Measurements from ENCODE around the gene KLHL21. TPM values are rescaled to one million over a fixed set of nuclear protein-coding genes. Genes with fewer than 3 reads are reported as not detected.

KLHL21 gene
- total RNA-seq, 3 donors from 2014 or later, result 49.5 to 54.9 (median 51.4) TPM

DNA sequence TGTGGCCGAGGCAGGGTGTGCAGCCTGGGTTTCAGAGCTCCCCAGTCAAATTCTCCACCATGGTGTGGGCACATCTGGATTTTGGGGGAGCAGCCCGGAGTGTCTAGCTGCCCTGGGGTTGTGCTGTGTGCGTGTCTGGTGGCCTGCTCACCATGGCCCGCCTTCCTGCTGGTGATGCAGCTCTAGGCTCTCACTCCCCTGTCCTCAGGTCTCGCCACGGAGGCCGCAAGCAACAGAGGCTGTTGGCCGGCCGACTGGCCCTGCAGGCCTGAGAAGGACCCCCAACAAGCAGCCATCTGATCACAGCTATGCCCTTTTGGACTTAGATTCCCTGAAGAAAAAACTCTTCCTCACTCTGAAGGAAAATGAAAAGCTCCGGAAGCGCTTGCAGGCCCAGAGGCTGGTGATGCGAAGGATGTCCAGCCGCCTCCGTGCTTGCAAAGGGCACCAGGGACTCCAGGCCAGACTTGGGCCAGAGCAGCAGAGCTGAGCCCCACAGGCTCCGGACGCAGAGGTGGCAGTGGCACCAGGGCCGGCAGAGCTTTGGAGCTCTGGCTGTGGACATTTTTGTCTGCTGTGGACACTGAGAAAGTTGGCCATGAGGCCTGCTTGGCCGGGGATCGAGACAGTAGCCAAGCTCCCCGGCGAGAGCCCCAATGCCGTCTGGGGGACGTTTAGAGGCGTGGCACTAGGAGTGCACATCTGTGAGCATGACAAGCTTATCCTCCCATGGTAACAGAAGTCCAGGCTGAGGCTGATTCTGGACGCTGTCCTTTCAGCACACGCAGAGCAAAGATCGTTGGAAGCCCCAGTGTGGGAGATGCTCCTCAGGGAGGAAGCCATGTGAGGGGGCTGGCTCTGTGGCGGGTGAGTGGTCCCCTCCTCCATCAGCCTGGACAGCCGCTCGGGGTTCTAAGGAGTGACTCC lies 30.2 kb upstream of the KLHL21 start:
- Mint-ChIP-seq H3K4me1 (ENCODE audit: low read depth) (peaks cover 3% of the 10 kb centered on the region), H3K27me3 (ENCODE audit: low read depth) (no peaks in the 10 kb centered on the region), H3K4me3 (no peak overlapping the region), H3K36me3 (ENCODE audit: insufficient read depth) (peaks cover 18% of the 10 kb centered on the region), H3K9me3 (no peaks in the 10 kb centered on the region)
- no peak for DNase-seq
- ATAC-seq, result no peak

DNA sequence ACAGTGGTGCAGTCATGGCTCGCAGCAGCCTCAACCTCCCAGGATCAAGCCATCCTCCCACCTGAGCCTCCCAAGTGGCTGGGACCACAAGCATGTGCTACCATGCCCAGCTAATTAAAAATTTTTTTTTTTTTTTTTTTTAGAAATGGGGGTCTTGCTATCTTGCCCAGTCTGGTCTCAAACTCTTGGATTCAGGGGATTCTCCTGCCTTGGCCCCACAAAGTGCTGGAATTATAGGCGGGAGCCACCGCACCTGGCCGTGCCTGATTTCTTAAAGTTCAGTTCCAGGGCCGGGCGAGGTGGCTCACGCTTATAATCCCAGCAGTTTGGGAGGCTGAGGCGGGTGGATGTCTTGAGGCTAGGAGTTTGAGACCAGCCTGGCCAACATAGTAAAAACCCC lies 28.4 kb upstream of the KLHL21 start:
- no peaks in the 10 kb centered on the region for H3K27me3 Mint-ChIP-seq (ENCODE audit: low read depth)
- ATAC-seq (no peak), DNase-seq (no peak)
- no peaks in the 10 kb centered on the region for H3K9me3 Mint-ChIP-seq
- H3K36me3 Mint-ChIP-seq (ENCODE audit: insufficient read depth), result peaks cover 19% of the 10 kb centered on the region
- no peak overlapping the region for H3K4me3 Mint-ChIP-seq
- peaks cover 19% of the 10 kb centered on the region for H3K4me1 Mint-ChIP-seq (ENCODE audit: low read depth)

DNA sequence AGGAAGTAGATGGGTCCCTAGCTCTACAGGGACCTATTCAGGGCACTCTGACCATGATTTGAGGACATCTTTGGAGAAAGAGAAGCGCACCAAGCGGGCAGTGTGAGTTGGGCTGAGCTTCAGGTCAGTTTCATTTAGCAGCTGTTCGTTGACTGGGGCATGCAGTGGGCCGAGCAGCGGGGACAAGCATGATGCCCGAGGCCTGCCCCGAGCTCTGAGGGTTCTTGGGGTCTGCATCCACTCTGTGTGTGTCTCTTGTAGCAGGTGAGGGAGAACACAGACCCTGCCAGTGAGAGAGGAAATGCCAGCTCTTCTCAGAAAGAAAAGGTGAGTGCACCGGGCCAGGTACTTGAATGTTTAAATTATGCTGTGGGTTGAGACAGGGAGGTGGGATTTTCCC lies 27.4 kb upstream of the KLHL21 start:
- Mint-ChIP-seq H3K27me3 (ENCODE audit: low read depth) (no peaks in the 10 kb centered on the region), H3K4me1 (ENCODE audit: low read depth) (peaks cover 22% of the 10 kb centered on the region), H3K4me3 (no peak overlapping the region), H3K36me3 (ENCODE audit: insufficient read depth) (peaks cover 15% of the 10 kb centered on the region), H3K9me3 (no peaks in the 10 kb centered on the region)
- DNase-seq (no peak), ATAC-seq (no peak)

DNA sequence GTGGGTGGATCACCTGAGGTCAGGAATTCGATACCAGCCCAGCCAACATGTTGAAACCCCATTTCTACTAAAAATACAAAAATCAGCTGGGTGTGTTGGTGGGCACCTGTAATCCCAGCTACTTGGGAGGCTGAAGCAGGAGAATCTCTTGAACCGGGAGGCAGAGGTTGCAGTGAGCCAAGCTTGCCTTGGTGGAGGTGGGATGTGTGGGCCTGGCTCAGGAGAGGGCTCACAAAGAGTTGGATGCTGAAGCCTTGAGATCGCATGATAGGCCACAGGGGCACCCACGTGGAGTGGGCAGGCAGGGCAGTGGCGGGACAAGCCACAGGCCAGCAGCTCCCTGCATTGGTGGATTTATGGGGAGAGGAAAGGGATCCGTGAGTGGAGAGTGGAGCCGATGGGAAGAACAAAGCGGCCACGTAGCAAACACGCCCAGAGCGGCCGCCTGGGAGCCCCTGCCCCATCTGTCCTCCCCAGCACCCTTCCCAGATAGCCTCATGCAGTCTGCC lies 26.4 kb upstream of the KLHL21 start:
- DNase-seq (no peak), ATAC-seq (no peak)
- no peaks in the 10 kb centered on the region for H3K9me3 Mint-ChIP-seq
- no peak overlapping the region for H3K4me3 Mint-ChIP-seq
- peaks cover 25% of the 10 kb centered on the region for H3K4me1 Mint-ChIP-seq (ENCODE audit: low read depth)
- peaks cover 15% of the 10 kb centered on the region for H3K36me3 Mint-ChIP-seq (ENCODE audit: insufficient read depth)
- no peaks in the 10 kb centered on the region for H3K27me3 Mint-ChIP-seq (ENCODE audit: low read depth)

DNA sequence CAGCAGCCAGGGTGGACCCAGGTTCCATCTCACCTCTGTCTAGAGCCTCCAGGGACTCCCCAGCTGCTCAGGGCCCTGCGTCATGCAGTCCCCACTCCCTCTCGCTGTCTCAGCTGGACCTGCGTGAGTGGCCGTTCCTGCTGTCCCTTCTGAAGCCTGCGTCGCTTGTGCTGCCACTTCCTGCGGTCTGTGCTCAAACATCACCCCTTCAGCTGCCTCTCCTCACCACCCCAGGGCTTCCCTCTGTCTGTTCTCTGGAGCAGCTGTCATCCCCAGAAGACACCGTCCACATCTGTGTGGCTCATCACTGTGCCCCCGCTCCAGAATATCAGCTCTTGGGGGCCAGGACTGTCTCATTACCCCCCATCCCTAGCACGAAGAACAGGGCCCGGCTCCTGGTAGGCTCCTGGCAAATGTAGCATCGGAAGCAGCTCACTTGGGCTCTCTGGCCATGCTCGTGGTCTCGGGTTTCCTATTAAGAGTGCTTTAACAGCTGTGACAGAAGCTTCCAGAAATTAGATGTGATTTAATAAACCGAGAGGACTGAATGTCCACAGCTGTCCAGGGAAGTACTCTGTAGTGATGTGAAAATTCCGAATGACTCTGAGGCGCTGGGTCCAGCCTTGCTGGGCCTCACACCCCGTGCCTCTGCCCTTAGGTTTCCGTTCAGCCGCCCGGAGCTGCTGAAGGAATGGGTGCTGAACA lies 25.3 kb upstream of the KLHL21 start:
- ATAC-seq (no peak), DNase-seq (no peak)
- Mint-ChIP-seq H3K27me3 (ENCODE audit: low read depth) (no peaks in the 10 kb centered on the region), H3K9me3 (no peaks in the 10 kb centered on the region), H3K36me3 (ENCODE audit: insufficient read depth) (peaks cover 13% of the 10 kb centered on the region), H3K4me1 (ENCODE audit: low read depth) (peaks cover 25% of the 10 kb centered on the region), H3K4me3 (peak overlapping the region; percentile 39)

DNA sequence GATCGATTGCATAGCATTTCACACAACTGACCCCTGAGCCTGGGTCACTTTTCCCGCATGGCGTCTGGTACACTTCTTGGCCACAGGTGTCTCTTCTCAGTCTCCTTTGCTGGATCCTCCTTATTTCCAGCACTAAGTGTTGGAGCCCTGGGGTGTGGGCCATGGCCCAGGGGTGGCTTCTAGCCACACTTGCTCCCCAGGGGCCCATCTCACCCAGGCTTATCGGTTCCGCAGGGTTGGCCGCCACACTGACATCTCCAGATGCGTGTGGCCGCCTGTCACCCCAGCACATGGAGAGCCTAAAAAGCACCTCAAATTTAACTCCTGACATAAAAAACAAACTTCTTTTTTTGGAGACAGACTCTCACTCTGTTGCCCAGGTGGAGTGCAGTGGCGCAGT lies 24.4 kb upstream of the KLHL21 start:
- peak overlapping the region; percentile 90 for H3K4me3 Mint-ChIP-seq
- H3K4me1 Mint-ChIP-seq (ENCODE audit: low read depth), result peaks cover 25% of the 10 kb centered on the region
- H3K27me3 Mint-ChIP-seq (ENCODE audit: low read depth), result no peaks in the 10 kb centered on the region
- H3K36me3 Mint-ChIP-seq (ENCODE audit: insufficient read depth), result peaks cover 17% of the 10 kb centered on the region
- no peak for ATAC-seq
- no peak for DNase-seq
- H3K9me3 Mint-ChIP-seq, result no peaks in the 10 kb centered on the region

DNA sequence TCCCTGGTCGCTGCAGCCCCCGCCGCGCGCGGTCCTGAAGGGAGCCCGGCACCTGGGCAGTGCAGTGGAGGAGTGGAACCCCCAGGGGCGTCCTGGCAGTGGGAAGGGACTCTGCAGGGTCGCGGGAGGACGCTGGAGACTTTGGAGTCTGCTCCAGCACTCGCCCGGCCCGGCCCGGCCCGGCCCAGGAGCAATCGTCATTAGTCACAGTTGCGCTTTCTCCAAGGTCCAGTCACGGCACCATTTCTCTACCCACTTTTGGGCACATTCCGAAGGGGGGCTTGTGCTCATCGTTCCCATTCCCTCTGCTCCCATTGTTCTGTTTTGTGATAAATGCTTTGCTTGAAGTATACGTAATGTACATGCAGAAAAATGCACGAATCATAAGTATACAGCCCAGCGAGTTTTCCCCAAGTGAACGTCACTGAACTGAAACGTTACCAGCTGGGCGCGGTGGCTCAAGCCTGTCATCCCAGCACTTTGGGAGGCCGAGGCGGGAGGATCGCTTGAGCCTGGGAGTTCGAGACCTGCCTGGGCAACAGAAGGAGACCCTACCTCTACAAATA lies 23.0 kb upstream of the KLHL21 start:
- Mint-ChIP-seq H3K27me3 (ENCODE audit: low read depth) (no peaks in the 10 kb centered on the region), H3K4me1 (ENCODE audit: low read depth) (peaks cover 25% of the 10 kb centered on the region), H3K36me3 (ENCODE audit: insufficient read depth) (peaks cover 20% of the 10 kb centered on the region), H3K4me3 (peak overlapping the region; percentile 90), H3K9me3 (no peaks in the 10 kb centered on the region)
- DNase-seq (no peak), ATAC-seq (peak; percentile 5 to 54)

DNA sequence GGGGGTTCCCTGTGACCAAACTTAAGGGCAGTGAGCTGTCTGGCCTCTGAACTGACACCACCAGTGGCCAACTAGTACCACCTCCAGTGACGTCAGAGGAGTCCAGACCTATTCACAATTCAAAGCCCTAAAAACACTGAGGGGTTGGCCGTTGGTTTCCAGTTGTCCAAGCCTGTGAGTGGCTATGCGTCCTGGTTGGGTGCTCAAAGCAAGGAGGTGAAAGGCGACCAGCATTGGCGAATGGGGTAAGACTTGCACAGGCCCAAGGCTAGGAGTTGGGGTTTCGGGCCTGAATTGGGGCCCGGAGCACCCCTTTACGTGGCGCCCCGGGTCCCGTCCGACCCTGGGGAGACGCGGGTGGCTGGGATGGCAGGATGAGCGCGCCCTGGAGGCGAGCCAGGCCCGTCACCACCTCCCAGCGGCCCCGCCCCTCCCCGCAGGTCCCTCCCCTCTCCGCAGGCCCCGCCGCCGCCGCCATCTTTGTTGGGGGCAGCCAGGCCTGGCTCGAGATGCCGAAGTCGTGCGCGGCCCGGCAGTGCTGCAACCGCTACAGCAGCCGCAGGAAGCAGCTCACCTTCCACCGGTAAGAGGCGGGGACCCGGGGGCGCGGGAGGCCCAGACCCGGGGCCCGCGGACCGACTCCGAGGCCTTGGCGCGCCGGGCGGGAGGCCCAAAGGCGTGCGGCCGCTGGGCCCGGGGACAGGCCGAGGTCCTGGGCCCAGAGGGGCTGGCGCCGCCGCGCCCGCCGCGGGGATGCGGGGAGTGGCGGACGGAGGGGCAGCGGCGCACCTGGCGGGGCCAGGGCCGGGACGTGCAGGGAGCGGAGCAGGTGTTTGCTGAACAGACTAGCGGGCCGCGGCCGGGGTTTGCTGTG lies 22.3 kb upstream of the KLHL21 start, which contains the start of gene THAP3:
Gene THAP3 (plus strand): TSS at position 159 of the 874 bp plus-strand sequence. CDS start 351 bp downstream, at position 510.
- H3K4me3 Mint-ChIP-seq, result peak within 1 kb of the TSS; percentile 90
- DNase-seq (peak; percentile 91), ATAC-seq (peak; percentile 98)
- H3K27me3 Mint-ChIP-seq (ENCODE audit: low read depth), result no peaks in the 10 kb centered on the region
- H3K36me3 Mint-ChIP-seq (ENCODE audit: insufficient read depth), result peaks cover 22% of the 10 kb centered on the region
- H3K4me1 Mint-ChIP-seq (ENCODE audit: low read depth), result peaks cover 25% of the 10 kb centered on the region
- H3K9me3 Mint-ChIP-seq, result no peaks in the 10 kb centered on the region

DNA sequence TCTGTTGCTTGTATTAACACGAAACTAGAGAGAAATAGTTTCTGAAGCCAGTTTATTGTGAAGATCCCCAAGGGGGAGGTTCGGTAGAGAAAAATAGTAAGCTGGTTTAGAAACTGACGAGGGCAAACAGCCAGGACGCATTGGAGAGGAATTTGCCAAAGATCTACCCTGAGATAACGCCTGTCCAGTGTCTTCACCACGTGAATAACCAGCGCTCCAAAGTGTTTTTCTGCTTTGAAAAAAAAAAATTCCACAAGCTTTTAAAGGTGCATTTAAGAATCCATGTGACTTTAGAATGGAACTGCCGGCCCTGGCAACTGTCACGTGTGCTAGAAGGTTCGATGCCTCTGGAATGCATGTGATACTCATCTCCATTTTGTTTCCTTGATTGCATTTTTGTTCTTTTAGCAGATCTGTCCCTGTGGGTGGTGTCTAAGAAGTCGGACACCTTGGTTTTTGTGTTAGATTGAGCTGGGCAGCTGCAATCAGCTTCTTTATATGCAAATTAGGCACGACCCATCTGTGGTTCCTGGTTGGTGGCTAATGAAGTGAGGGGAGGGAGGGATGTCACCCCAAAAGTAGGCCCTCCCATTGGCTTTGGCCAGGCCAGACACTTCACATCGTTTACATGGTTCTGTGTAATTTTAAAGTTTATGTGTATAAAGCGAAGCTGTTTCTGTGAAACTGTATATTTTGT lies 20.7 kb upstream of the KLHL21 start:
- Mint-ChIP-seq H3K4me1 (ENCODE audit: low read depth) (peaks cover 25% of the 10 kb centered on the region), H3K9me3 (no peaks in the 10 kb centered on the region), H3K4me3 (no peak overlapping the region), H3K36me3 (ENCODE audit: insufficient read depth) (peaks cover 19% of the 10 kb centered on the region), H3K27me3 (ENCODE audit: low read depth) (no peaks in the 10 kb centered on the region)
- DNase-seq (no peak), ATAC-seq (no peak)

DNA sequence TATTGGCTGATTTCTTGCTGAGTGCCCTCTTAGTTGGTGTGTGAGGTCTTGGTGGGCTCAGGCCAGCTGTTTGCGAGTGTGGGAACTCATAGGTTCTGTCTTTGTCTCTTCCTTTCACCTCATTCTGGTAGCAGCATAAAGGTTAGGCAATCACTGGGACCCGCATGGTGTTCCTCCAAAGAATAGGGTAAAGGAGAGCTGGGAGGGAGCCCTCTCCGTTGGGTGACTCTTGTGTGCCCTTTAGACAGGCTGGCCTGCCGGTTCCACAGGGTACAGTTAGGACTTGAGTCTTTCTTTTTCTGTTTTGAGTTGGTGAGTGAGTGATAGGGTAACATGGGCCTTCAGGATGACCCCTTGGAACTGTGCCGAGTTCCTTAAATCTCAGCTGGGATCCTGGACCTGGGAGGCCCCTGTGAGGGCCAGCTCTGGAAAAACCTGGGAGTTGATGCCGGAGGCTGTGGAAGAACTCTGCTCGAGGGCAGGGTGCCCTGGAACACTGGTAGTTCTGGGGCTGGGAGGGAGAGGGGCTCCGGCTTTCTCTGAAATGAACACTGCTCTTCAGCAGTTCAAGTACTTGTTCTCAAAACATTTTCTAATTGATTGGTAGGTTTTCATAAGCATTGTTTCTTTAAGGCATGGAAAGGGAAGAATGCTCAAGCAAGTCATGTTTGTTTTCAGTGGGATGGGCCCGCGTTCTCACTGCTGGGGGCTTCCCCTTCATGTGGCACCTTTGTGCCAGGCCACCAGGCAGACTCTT lies 19.9 kb upstream of the KLHL21 start:
- H3K4me1 Mint-ChIP-seq (ENCODE audit: low read depth), result peaks cover 20% of the 10 kb centered on the region
- H3K4me3 Mint-ChIP-seq, result no peak overlapping the region
- ATAC-seq, result no peak
- no peaks in the 10 kb centered on the region for H3K9me3 Mint-ChIP-seq
- DNase-seq, result no peak
- H3K27me3 Mint-ChIP-seq (ENCODE audit: low read depth), result no peaks in the 10 kb centered on the region
- H3K36me3 Mint-ChIP-seq (ENCODE audit: insufficient read depth), result peaks cover 15% of the 10 kb centered on the region

DNA sequence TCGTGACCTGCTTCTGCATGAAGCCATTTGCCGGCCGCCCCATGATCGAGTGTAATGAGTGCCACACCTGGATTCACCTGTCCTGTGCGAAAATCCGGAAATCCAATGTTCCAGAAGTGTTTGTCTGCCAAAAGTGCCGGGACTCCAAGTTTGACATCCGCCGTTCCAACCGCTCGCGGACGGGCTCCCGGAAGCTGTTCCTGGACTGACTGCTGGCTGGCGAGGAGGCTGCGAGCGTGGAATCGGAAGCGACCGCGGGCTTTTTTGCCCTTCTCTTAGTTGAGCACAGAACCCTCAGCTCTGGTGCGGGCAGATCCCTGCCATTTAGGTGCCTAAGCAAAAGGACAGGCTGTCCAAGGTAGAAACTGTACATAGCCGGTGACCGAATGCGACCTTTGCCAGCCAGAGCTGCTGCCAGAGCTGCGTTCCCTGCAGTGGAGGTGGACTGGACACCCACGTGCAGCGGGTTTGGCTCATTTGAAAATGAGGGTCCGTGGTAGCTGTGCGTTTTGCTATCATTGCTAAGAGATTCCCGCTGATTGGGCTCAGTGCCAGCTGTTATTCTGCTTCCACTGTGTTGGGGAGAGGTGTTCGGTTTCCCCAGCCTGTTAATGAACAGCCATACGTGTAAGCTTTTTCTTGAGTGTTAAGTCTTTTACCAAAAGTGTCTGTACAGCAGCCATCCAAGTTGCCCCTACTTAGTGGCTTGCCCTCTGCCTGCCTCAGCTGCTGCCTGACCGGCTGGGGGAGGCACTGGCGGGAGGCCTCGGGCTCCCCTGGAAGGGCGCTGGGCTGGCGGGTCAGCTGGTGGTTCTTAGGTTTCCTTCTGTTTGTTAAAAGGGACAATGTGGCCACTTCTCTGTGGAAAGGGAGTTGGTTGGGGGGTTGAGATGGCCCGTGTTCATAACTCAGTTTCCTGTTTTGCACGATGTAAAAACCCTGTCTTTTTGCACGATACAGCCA lies 19.0 kb upstream of the KLHL21 start:
- ATAC-seq (no peak), DNase-seq (no peak)
- H3K4me1 Mint-ChIP-seq (ENCODE audit: low read depth), result peaks cover 13% of the 10 kb centered on the region
- no peaks in the 10 kb centered on the region for H3K27me3 Mint-ChIP-seq (ENCODE audit: low read depth)
- no peak overlapping the region for H3K4me3 Mint-ChIP-seq
- H3K36me3 Mint-ChIP-seq (ENCODE audit: insufficient read depth), result peaks cover 14% of the 10 kb centered on the region
- no peaks in the 10 kb centered on the region for H3K9me3 Mint-ChIP-seq

DNA sequence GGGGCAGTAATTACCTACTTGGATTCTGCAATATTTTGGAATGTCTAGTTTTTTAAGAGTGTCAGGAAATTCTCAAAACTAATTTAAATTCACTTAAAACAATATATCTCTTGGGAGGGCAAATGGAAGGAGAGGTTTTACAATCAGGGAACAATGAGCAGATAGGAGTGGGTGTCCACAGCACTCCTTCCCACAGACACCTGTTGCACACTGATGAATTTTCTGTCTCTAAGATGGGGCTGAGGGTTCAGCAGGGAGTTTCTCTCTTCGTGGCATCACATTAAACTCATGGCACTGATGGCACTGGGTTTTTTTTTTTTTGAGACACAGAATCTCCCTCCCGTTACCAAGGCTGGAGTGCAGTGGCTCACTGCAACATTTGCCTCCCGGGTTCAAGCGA lies 16.4 kb upstream of the KLHL21 start:
- no peaks in the 10 kb centered on the region for H3K27me3 Mint-ChIP-seq (ENCODE audit: low read depth)
- no peak for ATAC-seq
- H3K4me3 Mint-ChIP-seq, result peak overlapping the region; percentile 4
- H3K36me3 Mint-ChIP-seq (ENCODE audit: insufficient read depth), result peaks cover 14% of the 10 kb centered on the region
- H3K4me1 Mint-ChIP-seq (ENCODE audit: low read depth), result peaks cover 7% of the 10 kb centered on the region
- H3K9me3 Mint-ChIP-seq, result no peaks in the 10 kb centered on the region
- DNase-seq, result no peak

Measured in activated T-cell treated with anti-CD3 and anti-CD28 coated beads, Interleukin-2, amount 50 U/mL, for 4 hours (primary cell).